Suppressor macrophage treated with lipopolysaccharide for 1 hour (primary cell): ENCODE results near the gene CXCR6.
A peak's percentile ranks its signal among the peaks of the same experiment; 100 is the strongest.

Source experiments
- DNase-seq, 3 donors: peaks; one replicate each; pipeline ENCODE4 v3.0.0-alpha.2; 2020 to 2022

Gene CXCR6

DNA sequence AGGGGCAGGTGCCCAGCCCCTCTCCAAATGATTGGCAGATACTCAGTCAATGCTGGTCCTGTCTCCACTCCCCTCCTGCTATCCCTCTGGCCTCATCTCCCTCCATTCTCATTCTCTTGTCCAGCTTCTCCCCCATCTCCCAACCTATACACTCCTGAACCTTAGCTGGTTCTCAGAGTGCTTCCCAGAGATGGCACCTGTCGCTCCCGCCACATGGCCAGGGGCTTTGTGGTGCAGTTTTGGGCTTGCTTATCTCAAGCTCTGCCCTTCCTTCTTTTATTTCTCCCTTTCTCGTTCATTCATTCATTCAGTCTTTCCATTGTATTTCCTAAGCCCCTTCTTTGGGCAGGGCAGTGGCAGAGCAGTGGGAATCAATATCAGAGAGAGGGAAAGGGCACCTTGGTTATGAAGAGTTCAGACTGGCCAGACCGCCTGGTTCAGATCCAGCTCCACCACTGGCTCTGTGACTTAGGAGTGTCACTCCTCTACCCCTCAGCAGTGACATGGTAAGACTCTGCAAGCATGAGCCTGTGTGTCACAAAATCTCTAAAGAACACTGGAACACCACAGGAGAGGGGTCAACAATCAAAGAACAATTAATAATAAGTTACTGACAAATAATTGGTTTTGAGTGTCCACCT lies 20.2 kb upstream of the CXCR6 start:
- DNase-seq, result no peak

DNA sequence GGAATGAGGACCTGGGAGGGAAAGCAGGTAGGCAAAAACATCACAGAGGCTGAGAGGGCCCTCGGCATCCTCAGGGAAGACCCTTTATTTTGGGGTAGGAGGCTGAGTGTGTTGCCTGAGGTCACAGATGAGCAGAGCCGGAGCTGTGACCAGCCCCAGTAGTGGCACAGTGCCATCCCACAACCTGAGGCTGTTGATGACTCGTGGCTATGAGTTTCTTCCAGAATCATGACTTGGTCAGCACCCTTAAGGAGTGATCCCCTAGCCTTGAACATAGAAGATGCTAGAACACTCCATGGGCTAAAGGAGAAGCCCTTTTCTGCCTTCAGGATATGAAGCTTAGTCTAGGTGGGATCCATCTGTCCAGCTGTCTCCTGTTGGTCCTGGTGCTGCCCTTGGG lies 19.5 kb upstream of the CXCR6 start:
- DNase-seq, result no peak

DNA sequence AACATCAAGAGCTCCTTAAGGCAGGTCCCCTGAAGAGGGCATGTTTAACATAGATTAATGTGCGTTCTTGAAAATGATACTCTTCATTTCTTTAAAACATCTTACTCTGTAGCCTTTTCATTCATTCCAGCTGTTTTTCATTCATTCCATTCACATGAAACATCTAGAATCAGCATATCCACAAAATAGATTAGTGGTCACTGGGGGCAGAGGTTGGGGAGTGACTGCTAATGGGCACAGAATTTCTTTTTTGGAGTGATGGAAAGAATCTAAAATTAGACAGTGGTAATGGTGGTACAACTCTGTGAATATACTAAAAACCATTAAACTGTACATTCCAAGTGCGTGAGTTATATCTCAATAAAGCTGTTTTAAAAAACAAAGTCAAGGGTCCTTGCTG lies 15.4 kb upstream of the CXCR6 start:
- DNase-seq, result no peak

DNA sequence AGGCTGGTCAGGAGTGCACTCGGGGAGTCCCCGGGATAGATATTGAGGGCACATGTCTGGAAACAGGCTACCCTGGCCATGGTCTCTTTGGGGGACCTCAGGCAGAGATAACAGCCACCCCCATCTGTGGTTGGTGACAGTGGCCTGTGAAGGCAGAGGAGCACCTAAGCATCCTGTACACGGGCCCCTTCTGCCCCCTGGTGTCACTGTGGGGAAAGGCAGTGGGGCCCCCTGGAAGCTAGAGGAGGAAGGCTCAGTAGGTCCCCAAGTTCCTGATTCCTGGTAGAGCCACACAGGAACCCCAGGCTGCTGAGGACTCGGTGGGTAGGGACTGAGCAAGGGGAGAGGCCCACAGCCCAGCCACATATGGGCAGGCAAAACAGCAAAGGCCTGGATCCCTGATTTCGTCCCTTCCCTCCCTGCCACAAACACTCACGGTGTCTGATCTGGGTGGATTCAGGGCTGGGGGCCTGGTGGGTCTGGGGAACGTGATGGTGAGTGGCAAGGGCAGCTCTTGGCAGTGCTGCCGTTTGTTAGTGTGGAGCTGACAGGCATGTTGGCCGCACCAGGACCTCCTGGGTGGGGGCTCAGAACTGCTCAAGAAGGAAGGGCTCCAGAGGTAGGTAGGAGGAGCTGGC lies 14.1 kb upstream of the CXCR6 start:
- DNase-seq, result peak; percentile 58 to 76 (median 68)

DNA sequence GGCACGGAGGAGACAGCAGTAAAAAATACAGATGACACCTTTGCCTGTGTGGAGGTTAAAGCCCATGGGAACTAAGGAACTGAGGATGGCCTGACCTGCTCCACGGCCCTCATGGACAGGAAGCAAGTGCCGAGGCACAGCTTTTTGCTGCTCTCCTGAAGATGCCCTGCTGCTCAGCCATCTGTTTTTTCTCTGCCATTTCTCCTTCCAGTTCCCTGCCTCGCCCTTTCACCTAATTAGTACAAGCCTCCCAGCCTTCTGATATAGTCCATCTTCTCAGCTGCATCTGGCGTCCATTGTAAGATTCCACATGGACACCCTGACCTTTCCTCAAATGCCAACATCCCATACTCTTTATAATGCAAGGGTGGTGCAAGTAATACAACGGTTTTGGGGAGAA lies 11.8 kb upstream of the CXCR6 start:
- DNase-seq, result no peak

DNA sequence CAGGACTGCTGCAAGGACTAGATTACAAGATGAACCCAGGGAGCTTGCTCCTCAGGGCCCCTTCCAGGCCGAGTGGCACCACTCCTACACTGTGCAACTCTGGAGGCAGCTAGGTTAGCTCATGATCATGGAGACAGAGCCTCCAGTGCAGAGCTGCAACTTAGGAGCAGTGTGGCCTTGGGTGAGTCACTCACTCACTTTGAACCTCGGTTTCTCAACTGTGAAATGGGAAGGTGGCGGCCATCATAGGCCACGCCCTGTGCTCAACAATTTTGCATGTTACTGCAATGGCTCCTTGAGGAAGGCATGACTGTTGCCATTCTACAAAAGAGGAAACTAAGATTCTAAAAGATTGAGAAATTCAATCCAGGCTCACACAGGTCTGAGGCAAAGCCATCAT lies 11.2 kb upstream of the CXCR6 start:
- peak; percentile 68 to 77 (median 76) for DNase-seq

DNA sequence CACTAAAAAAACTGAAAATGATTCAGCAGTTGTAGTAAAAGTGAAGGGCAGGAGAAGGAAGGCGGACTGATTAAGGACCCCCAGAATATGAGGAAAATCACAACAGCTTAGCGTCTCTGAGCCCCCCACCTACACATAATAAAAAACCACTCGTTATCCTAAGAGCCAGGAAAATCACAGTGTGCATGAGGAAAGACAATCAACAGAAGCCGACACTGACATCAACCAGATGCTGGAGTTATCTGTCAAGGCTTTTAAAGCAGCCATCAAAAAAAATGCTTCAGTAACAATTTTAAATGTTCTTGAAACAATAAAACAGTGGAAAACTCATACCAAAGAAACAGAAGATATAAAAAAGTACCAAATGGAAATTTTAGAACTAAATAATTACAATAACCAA lies 9.7 kb upstream of the CXCR6 start:
- no peak for DNase-seq

DNA sequence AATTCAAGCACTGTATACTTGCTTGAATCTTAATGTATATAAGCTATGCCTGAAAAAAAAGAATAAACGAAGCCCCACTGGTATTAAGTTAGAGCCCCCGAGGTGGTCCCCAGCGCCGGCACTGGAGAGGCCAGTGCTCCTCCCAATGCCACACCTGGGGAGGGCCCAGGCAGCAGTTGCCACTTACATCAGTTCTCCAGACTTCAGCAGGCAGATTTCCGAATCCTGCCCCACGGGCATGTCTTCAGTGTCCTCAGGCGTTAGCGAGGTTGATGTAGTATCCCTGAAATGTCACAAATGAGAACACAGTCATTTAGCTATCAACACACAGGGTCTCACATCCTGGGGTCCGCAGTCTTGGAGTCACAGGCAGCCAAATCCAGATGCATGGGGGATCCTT lies 7.0 kb upstream of the CXCR6 start:
- DNase-seq, result no peak

DNA sequence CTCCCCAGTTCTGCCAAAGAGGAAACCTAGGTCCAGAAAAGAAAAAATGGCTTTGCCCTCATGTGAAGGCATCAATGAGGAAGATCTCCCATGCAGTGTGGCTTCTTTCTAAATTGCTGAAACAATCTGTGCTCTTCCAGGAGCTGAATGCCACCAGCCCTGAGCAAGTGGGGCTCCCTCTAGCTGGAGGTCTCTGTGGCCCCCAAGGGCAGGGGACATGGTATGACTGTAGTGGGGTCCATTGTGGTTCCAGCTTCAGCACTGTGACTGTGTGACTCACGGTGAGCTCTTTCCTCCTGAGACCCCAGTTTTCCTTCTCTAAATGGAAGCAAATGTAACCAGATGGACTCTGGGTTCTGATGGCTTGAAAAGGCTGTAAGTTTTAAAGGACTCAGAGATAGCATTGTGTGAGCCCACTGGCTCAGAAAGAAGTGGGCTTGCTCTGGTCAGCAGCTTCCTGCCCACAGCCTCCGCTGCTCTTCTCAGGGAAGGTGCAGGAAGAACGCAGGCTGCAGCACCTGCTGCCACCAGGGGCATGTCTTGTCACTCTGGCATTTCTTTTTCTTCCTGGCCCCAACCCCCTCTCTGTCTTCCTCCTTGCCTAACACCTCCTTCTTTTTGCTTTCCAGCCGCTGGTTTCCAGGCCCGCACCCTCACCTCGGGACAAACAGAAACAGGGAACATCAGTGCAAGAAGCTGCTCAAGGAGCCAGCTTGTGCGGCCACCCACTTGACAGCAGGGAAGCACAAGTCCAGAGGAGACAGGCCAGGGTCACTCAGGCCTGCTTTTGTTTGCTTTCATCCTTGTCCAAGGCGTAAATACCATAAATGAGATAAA lies 5.8 kb upstream of the CXCR6 start:
- no peak for DNase-seq

DNA sequence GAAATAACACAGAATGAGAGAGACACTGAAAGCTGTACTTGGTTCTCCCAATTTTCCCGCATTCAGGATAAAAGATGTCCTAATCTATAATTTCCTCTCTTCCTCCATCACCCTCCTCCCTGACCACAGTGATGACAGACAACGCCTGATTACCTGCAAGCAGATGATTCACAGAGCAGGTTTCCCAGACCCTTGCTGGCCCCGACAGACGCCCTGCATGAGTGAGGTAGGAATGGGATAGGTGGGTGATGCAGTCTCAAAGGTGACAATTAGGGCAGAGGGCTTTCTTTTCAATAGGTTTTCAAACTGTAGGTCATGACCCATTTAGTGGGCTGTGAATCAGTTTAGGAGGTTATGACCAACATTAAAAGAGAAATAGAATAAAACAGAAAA lies 5.2 kb upstream of the CXCR6 start:
- no peak for DNase-seq

DNA sequence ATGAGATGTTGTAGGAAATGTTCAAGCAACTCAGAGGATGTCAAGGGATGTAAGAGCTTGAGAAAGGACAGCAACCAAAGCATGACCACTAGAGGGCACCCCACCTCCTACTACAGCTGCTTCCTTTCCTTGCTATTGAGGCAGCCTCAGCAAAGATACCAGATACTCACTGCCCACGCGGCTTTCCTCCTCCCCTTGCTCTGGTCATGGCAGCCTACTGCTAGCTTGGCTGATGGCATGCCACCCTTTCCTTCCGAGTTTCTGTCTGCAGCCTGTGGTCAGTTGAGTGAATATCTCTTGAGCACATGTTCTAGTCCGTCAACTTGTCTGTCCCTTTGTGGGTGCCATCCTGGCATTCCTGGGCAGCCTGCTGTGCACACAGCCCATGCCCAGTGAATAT lies 4.4 kb upstream of the CXCR6 start:
- peak; percentile 91 to 95 (median 94) for DNase-seq

DNA sequence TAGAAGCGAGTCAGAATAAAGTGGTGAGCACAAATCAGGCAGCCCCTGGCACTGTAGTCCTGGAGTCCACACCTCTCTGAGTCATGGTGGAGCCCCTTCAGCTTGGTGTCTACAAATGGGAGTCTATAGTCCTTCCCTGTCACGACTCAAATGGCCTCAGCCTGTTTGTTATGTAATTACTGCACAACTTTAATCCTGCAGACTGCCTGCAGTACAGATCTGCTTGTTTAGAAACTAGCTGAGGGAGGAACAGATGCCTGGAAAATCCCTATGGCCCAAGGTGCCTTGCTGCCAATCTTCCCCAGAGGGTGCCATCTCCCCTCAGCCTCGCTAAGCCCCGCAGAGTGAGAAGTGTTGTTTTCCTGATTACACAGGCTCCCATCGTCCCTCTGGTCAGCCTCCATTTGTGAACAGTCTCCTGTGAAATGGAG lies 3.9 kb upstream of the CXCR6 start:
- peak; percentile 17 to 22 (median 18) for DNase-seq

DNA sequence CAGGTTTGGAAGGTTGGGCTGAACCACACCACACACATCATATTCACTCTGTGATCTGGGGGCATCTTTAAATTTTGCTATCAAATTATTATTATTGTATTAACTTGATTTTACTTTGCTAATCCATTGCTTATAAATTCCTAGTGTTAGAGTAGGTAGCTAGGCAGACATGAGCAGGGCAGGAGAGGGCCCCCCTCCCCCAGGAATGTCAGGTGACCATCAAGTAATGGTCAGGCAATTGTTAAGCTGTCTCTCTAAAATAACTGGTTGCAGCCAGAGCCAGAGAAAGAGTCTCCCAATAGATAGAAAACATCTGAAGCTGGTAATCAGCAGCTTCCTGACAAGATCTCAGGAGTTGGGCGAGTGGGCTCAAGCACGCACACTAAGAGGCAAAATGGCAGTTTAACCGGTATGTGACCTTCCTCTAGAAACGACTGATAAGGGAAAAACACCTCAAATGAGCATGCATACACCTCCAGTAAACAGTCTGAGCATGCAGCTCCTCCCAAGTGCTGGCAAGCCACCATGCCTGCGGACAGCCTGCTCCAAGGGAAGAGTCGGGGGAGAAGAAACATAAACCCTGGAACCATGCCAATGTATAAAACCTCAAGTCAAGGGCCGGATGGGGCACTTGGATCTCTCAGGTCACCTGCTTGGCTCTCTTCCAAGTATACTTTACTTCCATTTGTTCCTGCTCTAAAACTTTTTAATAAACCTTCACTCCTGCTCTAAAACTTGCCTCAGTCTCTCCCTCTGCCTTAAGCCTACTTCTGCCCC lies 3.1 kb upstream of the CXCR6 start:
- DNase-seq, result no peak

DNA sequence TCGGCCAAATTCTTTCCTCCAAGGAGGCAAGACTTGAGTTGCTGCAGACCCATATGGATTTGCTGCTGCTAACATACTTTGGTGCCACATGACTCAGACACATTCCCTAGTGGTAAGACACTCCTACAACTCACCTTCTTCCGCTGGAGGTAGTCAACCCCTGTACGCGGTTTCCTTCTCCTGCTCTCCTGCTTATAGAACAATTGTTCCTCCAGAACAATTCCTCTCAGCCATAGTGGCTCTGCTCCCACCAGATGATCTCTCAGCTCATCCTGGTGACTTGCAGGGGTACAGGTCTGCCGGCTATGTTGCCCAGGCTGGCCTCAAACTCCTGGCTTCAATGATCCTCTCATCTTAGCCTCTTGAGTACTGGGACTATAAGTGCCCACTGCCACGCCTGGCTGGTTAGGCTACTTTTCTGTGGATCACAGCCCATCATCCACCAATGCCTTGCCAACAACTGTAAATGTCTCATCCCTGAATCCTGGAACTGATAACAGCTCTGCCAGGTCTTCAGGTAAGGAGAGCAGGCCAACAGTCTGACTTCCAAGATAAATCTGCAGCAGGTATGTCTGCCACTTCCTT lies 2.4 kb upstream of the CXCR6 start:
- DNase-seq, result no peak

DNA sequence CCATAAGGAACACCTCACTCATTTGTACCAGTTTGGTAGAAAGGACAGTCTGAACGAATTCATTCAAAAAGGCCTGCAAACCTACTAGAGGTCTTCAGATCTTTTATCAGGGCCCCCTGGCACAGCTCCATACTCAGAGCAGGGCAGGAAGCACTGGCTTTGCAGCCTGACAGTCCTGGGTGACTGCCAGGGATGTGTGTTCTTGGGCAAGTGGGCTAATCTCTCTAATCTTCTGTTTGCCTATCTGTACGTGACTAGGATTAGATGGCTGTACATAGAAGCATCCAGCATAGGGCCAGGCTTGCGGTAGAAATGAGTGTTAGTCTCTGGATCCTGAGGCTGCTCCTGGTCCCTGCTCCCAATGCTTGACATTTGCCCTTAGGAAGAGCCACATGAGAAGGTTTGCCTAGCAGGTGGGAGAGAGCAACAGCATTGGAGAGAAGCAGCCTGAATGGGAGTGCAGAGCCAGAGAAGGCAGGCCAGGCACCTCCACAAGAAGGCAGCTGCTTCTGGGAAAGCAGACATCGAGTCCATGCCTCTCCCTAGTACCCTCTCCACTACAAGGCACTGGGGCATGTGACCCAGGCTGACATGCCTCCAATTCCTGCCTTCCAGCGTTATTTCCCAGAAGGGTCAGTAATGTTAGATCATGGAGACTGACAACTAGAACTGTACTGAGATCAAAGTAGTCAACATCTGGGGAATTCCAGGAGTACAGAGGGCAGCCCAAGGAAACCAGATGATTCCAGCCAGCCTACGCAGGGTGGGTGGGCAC lies 1.0 kb upstream of the CXCR6 start:
- peak in 2 of 3 donors; percentile 12 to 44 for DNase-seq

DNA sequence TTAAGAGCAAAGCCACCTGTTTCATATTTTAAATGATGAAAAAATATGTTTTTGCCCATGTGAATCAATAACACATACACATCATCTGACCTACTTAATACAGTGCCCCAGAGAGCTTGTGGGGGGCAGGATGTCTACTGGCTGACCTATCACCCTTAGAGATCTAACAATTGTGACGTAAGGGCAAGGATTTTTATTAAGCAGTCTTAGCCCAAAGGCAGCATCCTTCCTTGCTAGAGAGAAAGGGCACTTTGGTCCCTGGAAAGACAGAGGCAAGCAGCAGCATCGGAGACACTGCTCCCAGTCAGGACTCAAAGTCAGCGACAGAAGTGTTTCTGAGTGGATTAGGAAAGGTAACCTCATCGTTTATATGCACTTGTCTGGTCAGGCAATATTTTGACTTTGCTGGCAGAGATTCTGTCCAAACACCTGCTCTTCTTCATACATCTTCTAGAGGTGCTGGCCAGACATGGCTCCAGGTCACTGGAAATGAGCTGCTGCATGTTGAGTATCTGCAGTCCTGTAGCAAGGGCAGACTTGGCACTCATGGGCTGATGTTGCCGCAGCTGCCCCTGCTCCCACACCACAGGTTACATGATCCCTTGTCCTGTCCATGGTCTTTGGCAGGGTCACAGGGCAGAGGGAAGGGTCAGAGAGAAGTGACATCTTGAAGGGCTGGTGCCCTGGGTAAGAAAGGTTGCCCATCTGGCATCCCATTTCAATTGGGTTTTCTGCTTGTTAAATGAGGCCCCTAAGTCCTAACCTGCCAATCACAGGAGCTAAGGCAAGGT lies 1.8 kb downstream of the CXCR6 start:
- no peak for DNase-seq

DNA sequence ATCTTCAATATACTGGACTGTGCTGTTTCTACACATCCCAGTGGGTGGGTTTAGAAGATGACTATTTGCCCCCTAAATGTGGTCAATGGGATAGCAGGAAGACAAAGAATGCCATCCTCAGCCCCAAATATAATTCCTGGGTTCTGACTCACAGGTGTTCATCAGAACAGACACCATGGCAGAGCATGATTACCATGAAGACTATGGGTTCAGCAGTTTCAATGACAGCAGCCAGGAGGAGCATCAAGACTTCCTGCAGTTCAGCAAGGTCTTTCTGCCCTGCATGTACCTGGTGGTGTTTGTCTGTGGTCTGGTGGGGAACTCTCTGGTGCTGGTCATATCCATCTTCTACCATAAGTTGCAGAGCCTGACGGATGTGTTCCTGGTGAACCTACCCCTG lies 3.0 kb downstream of the CXCR6 start:
- no peak for DNase-seq

DNA sequence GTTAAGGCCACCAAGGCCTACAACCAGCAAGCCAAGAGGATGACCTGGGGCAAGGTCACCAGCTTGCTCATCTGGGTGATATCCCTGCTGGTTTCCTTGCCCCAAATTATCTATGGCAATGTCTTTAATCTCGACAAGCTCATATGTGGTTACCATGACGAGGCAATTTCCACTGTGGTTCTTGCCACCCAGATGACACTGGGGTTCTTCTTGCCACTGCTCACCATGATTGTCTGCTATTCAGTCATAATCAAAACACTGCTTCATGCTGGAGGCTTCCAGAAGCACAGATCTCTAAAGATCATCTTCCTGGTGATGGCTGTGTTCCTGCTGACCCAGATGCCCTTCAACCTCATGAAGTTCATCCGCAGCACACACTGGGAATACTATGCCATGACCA lies 3.6 kb downstream of the CXCR6 start:
- DNase-seq, result no peak

DNA sequence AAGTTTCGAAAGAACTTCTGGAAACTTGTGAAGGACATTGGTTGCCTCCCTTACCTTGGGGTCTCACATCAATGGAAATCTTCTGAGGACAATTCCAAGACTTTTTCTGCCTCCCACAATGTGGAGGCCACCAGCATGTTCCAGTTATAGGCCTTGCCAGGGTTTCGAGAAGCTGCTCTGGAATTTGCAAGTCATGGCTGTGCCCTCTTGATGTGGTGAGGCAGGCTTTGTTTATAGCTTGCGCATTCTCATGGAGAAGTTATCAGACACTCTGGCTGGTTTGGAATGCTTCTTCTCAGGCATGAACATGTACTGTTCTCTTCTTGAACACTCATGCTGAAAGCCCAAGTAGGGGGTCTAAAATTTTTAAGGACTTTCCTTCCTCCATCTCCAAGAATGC lies 4.1 kb downstream of the CXCR6 start:
- DNase-seq, result no peak

DNA sequence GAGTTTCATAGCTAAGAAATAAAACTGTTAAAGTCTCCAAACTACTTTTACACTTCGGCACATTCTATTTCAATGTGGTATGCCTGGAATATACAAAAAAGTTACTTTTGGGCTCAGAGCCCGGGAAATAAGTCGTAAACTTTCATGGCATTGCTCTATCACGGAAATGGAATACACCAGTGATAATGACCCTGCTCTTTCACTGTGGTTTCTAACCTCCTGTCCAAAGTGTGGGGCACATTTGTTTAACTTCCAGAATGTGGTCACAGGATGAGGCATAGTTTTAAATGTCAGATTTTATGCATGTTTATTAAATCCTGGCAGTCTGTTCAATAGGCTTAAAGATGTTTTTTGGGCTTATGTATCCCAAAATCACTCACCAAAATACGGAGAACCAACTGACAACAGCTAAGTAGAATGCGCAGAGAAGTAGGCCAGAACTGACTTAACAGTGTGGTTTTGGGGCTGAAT lies 5.1 kb downstream of the CXCR6 start:
- DNase-seq, result no peak

DNA sequence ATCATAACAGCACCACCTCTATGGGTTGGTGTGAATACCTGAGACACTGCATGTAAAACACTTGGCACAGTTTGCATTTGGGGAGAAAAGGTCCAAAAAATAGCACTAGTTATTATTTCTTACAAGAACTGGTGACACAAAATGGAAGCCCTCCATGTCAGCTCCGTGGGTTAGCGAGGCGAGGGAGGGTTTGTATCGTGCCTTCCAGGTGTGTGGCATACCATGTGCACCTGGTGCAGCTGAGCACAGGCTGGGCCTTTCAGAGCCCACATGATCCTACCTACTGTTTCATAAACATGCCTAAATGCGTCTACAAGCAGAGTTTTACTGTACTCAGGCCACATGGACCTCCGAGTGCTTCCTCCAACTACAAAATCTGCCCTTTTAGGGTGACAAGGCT lies 5.6 kb downstream of the CXCR6 start:
- no peak for DNase-seq
